ENCODE results near the gene ARID1B. TPM values are rescaled to one million over a fixed set of nuclear protein-coding genes. Genes with fewer than 3 reads are reported as not detected.

Gene ARID1B
- total RNA-seq, 1 experiment from 2014 or later: 60.3 TPM

- H3K27me3 Mint-ChIP-seq (ENCODE audit: low read depth): no peaks in the 10 kb centered on the region
- CTCF ChIA-PET: no interaction called here
- H3K4me1 Mint-ChIP-seq: peaks cover 85% of the 10 kb centered on the region
- H3K4me3 Mint-ChIP-seq: no peak overlapping the region
- H3K36me3 Mint-ChIP-seq: no peaks in the 10 kb centered on the region
- POLR2A ChIA-PET: no interaction called here
- ATAC-seq (no peak), DNase-seq (ENCODE audit: low spot score) (no peak)
- TF ChIP-seq E2F5 (CRISPR knock-in tag; IDR thresholded peaks at IDR 0.05) (no peak), NFYB (CRISPR knock-in tag; conservative IDR thresholded peaks at IDR 0.05; ENCODE audit: low read depth) (no peak), GRHL2 (CRISPR knock-in tag; IDR thresholded peaks at IDR 0.05; ENCODE audit: insufficient replicate concordance, severe bottlenecking) (no peak), AFF4 (CRISPR knock-in tag; IDR thresholded peaks at IDR 0.05; ENCODE audit: borderline replicate concordance) (no peak), JUN (CRISPR knock-in tag; IDR thresholded peaks at IDR 0.05) (no peak), NFE2L1 (CRISPR knock-in tag; IDR thresholded peaks at IDR 0.05) (no peak), ERG (CRISPR knock-in tag; IDR thresholded peaks at IDR 0.05) (no peak), GTF2I (CRISPR knock-in tag; conservative IDR thresholded peaks at IDR 0.05) (no peak), FOXP1 (CRISPR knock-in tag; IDR thresholded peaks at IDR 0.05; ENCODE audit: borderline replicate concordance) (no peak), FOXP4 (CRISPR knock-in tag; IDR thresholded peaks at IDR 0.05) (no peak)
- H3K9me3 Mint-ChIP-seq: no peaks in the 10 kb centered on the region
- H3K27ac Mint-ChIP-seq: peak overlapping the region; percentile 28; the same call in 1 of the 2 replicates
These were observed 198.2 kb downstream of the ARID1B start for GRCh38 chr6:156975414-156975813.

GRCh38 chr6:156976216-156977127, 199.3 kb downstream of the ARID1B start:
- POLR2A ChIA-PET: no interaction called here
- Mint-ChIP-seq H3K36me3 (no peaks in the 10 kb centered on the region), H3K4me3 (peak overlapping the region; percentile 15; the same call in 1 of the 2 replicates), H3K27ac (peak overlapping the region; percentile 28), H3K9me3 (no peaks in the 10 kb centered on the region), H3K4me1 (peaks cover 83% of the 10 kb centered on the region), H3K27me3 (ENCODE audit: low read depth) (no peaks in the 10 kb centered on the region)
- CTCF ChIA-PET: no interaction called here
- peak; percentile 11; the same call in 1 of the 2 replicates for ATAC-seq
- DNase-seq (ENCODE audit: low spot score): no peak
- no peak for TF ChIP-seq ESRRA (CRISPR knock-in tag; IDR thresholded peaks at IDR 0.05; ENCODE audit: borderline replicate concordance)
- TF ChIP-seq SP1 (CRISPR knock-in tag; conservative IDR thresholded peaks at IDR 0.05): no peak
- no peak for TF ChIP-seq ELF4 (CRISPR knock-in tag; IDR thresholded peaks at IDR 0.05; ENCODE audit: low read depth)
- TF ChIP-seq TP53 (CRISPR knock-in tag; IDR thresholded peaks at IDR 0.05): no peak
- no peak for TF ChIP-seq SOX15 (CRISPR knock-in tag; IDR thresholded peaks at IDR 0.05)
- TF ChIP-seq ZNF281 (CRISPR knock-in tag; IDR thresholded peaks at IDR 0.05): no peak
- TF ChIP-seq AFF4 (CRISPR knock-in tag; IDR thresholded peaks at IDR 0.05; ENCODE audit: borderline replicate concordance): no peak
- no peak for TF ChIP-seq CREM (CRISPR knock-in tag; IDR thresholded peaks at IDR 0.05)
- no peak for TF ChIP-seq RORB (CRISPR knock-in tag; IDR thresholded peaks at IDR 0.05)
